OCI-LY3 (cell line): ENCODE results near the gene FANCE.

Experiments used
- CTCF ChIP-seq: fragments of 200-600, 300-600 bp; sonication (generic); IDR thresholded peaks from 2 replicates; pipeline ENCODE4 v1.5.1; 2014; ENCODE audit warnings: antibody characterized with exemption, low read length, low read depth
- EZH2phosphoT487 ChIP-seq: fragments of 200-600 bp; shearing (Covaris generic); IDR thresholded peaks from 2 replicates; pipeline ENCODE4 v1.6.1; 2018; ENCODE audit warnings: antibody characterized with exemption, mixed run types, low read depth

- TF ChIP-seq CTCF (no peak), EZH2phosphoT487 (no peak)
Measured at GRCh38 chr6:35429463-35429862, 22.7 kb upstream of the FANCE start.
